HUES6 (cell line): ENCODE data around the gene PRKD2.

Experiments used
- H3K27ac ChIP-seq: 2 replicates; pipeline ENCODE4 v1.7.0; 2013; ENCODE audit warnings: low read depth, mild to moderate bottlenecking, low read length, inconsistent platforms
- H3K27me3 ChIP-seq: 2 replicates; pipeline ENCODE4 v1.6.1; 2013; ENCODE audit warnings: low read length; ENCODE audit not compliant: control insufficient read depth, insufficient read depth
- H3K36me3 ChIP-seq: 2 replicates; pipeline ENCODE4 v1.6.1; 2013; ENCODE audit warnings: low read length; ENCODE audit not compliant: control insufficient read depth, insufficient read depth
- H3K4me1 ChIP-seq: 2 replicates; pipeline ENCODE4 v1.6.1; 2013; ENCODE audit warnings: low read length; ENCODE audit not compliant: control insufficient read depth, insufficient read depth
- H3K4me3 ChIP-seq: 2 replicates; pipeline ENCODE4 v1.5.1; 2013; ENCODE audit warnings: low read depth, low read length
- H3K9ac ChIP-seq: one replicate; pipeline ENCODE4 v1.6.1; 2013; ENCODE audit warnings: mild to moderate bottlenecking, low read length
- H3K9me3 ChIP-seq: 2 replicates; pipeline ENCODE4 v1.6.1; 2013; ENCODE audit warnings: low read depth, low read length; ENCODE audit not compliant: control insufficient read depth, insufficient read depth

PRKD2 gene

GRCh38 chr19:46659151-46660007, 57.5 kb downstream of the PRKD2 start:
- H3K36me3 ChIP-seq = no peaks in the 10 kb centered on the region
- no peaks in the 10 kb centered on the region for H3K9me3 ChIP-seq
- peaks cover 22% of the 10 kb centered on the region; the same call in 1 of the 2 replicates for H3K27me3 ChIP-seq
- H3K4me3 ChIP-seq = peak overlapping the region; percentile 49
- peak overlapping the region; percentile 29 for H3K9ac ChIP-seq
- no peak overlapping the region for H3K27ac ChIP-seq
- peaks cover 19% of the 10 kb centered on the region for H3K4me1 ChIP-seq

DNA sequence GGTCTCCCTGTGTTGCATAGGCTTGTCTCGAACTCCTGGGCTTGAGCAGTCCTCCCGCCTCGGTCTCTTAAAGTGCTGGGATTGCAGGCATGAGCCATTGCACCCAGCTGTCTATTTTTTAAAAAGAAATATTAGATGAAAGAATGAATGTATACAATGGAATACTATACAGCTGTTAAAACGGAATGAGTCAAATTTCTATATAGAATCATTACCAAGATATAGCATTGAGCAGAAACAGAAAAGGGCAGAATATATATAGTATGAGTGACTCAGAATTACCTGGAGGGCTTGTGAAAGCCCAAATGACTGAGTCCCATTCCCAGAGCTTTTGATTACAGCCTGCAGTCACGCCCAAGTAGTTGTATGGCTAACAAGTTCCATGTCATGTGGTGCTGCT, 60.4 kb downstream of the PRKD2 start:
- Histone ChIP-seq H3K36me3 (no peaks in the 10 kb centered on the region), H3K9ac (no peak overlapping the region), H3K4me3 (no peak overlapping the region), H3K27ac (no peak overlapping the region), H3K4me1 (peaks cover 20% of the 10 kb centered on the region), H3K27me3 (peaks cover 26% of the 10 kb centered on the region; the same call in 1 of the 2 replicates), H3K9me3 (no peaks in the 10 kb centered on the region)

DNA sequence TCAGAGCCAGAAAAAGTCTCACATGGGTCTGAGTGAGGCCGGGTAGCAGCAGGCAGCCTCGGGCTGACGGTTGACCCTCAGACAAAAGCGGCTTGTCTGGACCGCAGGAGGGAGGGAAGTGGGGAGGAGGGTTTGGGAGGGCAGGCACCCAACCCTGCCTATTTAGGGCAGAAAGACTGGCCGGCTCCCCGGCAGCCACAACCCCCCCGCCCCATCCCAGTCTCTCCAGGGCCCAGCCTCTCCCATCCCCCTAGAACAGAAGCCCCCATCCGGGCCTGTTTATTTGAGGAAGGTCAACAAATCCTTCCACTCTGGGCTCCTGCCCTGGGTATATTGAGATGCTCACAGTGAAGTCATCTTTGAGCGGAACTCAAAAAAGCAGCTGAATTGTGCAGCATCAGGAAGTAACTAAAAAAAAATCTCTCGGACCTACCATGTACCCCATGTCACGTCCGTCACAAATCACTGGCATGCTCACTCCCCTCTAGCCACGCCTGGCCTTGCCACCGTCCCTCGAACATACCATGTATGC, 62.2 kb downstream of the PRKD2 start:
- peaks cover 15% of the 10 kb centered on the region for H3K4me1 ChIP-seq

DNA sequence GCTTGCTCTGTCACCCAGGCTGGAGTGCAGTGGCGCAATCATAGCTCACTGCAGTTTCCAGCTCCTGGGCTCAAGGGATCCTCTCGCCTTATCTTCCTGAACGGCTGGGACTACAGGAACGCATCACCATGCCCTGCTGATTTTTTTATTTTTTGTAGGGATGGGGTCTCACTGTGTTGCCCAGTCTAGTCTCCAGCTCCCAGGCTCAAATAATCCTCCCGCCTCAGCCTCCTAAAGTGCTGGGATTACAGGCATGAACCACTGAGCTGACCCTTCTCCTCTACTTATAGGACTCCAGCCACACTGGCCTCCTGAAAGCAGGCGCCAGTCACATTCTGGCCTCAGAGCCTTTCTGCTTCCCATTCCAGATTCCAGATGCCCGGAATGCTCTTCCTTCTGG, 66.5 kb downstream of the PRKD2 start:
- H3K9ac ChIP-seq = no peak overlapping the region
- H3K4me1 ChIP-seq = peaks cover 9% of the 10 kb centered on the region
- peaks cover 51% of the 10 kb centered on the region for H3K27me3 ChIP-seq
- no peak overlapping the region for H3K4me3 ChIP-seq
- no peaks in the 10 kb centered on the region for H3K9me3 ChIP-seq
- no peak overlapping the region for H3K27ac ChIP-seq
- H3K36me3 ChIP-seq = no peaks in the 10 kb centered on the region

More for the DNA sequence above, 62.2 kb downstream of the PRKD2 start:
- Histone ChIP-seq H3K27me3 (peaks cover 29% of the 10 kb centered on the region), H3K27ac (no peak overlapping the region), H3K36me3 (no peaks in the 10 kb centered on the region), H3K9ac (no peak overlapping the region), H3K4me3 (no peak overlapping the region), H3K9me3 (no peaks in the 10 kb centered on the region)

GRCh38 chr19:46648961-46649960, 67.7 kb downstream of the PRKD2 start:
- H3K36me3 ChIP-seq = no peaks in the 10 kb centered on the region
- H3K27ac ChIP-seq = no peak overlapping the region
- peak overlapping the region; percentile 44; the same call in 1 of the 2 replicates for H3K4me3 ChIP-seq
- peaks cover 9% of the 10 kb centered on the region; the same call in 1 of the 2 replicates for H3K4me1 ChIP-seq
- H3K9me3 ChIP-seq = no peaks in the 10 kb centered on the region
- no peak overlapping the region for H3K9ac ChIP-seq
- H3K27me3 ChIP-seq = peaks cover 57% of the 10 kb centered on the region

DNA sequence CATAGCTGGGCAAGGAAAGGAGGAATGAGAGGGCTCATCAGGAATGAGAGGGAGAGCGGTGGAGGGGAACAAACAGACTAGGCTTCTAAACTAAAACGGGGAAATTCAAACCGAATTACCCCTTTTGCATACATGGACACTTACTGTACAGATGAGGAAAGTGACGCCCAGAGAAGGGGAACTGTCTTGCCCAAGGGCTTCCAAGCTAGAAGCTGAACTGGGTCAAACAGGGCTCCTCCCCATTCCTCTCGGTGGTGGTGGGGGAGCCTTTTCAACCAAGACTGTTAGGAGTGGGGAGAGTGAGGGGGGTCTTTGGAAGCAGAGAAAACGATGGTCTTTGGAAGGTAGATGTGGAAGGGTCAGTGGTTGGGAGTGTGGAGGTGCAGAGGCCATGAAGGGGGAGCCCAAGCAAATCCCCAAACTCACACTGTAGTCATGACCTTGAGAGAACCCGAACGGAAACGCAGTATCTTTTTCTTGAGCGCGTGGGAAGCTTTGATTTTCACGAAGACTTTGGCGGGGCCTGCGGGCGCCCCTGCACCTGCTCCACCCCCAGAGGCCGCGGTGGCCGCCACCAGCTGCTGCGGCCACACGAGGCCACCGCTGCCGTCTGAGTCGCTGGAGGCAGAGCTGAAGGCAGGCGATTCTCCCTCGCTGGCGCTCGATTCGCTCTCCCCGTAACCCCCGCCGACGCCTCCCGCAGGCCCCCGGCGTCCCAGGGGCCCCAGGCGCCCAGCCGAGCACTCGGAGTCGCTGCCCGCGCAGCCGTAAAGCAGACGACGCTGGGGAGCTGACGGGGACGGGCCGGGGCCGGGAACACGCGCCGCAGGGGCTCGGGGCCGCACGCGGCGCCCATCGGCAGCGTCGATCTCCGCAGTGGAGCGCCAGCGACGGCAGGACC, 68.6 kb downstream of the PRKD2 start:
- Histone ChIP-seq H3K27ac (no peak overlapping the region), H3K9me3 (no peaks in the 10 kb centered on the region), H3K4me3 (peak overlapping the region; percentile 44; the same call in 1 of the 2 replicates), H3K27me3 (peaks cover 57% of the 10 kb centered on the region), H3K4me1 (peaks cover 4% of the 10 kb centered on the region; the same call in 1 of the 2 replicates), H3K9ac (no peak overlapping the region), H3K36me3 (no peaks in the 10 kb centered on the region)

DNA sequence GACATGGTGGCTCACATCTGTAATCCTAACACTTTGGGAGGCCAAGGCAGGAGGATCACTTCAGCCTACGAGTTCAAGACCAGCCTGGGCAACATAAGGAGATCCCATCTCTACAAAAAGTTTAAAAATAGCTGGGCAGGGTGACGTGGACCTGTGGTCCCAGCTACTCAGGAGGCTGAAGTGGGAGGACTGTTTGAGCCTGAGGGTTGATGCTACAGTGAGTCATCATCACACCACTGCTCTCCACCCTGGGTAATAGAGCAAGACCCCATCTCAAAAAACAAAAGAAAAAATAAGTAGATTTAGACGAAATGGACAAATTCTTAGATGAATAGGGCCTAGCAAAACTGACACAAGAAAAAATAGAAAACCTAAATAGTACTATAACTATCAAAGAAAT, 70.5 kb downstream of the PRKD2 start:
- Histone ChIP-seq H3K27ac (no peak overlapping the region), H3K36me3 (no peaks in the 10 kb centered on the region), H3K4me3 (no peak overlapping the region), H3K9me3 (no peaks in the 10 kb centered on the region), H3K9ac (no peak overlapping the region), H3K4me1 (peaks cover 4% of the 10 kb centered on the region; the same call in 1 of the 2 replicates), H3K27me3 (peaks cover 59% of the 10 kb centered on the region)

- H3K4me3 ChIP-seq = no peak overlapping the region
- H3K36me3 ChIP-seq = no peaks in the 10 kb centered on the region
- H3K9ac ChIP-seq = no peak overlapping the region
- H3K27ac ChIP-seq = no peak overlapping the region
- no peaks in the 10 kb centered on the region for H3K9me3 ChIP-seq
- H3K27me3 ChIP-seq = peaks cover 63% of the 10 kb centered on the region
- H3K4me1 ChIP-seq = peaks cover 9% of the 10 kb centered on the region; the same call in 1 of the 2 replicates
These were observed 72.2 kb downstream of the PRKD2 start for GRCh38 chr19:46644720-46645119.

GRCh38 chr19:46640656-46641055, 76.3 kb downstream of the PRKD2 start:
- H3K9ac ChIP-seq = no peak overlapping the region
- H3K27ac ChIP-seq = no peak overlapping the region
- H3K4me1 ChIP-seq = peaks cover 19% of the 10 kb centered on the region; the same call in 1 of the 2 replicates
- no peak overlapping the region for H3K4me3 ChIP-seq
- H3K36me3 ChIP-seq = no peaks in the 10 kb centered on the region
- no peaks in the 10 kb centered on the region for H3K9me3 ChIP-seq
- peaks cover 59% of the 10 kb centered on the region for H3K27me3 ChIP-seq
